HCT116 (cell line): ENCODE results near the gene INPP5F. TPM values are rescaled to one million over a fixed set of nuclear protein-coding genes. Genes with fewer than 3 reads are reported as not detected.

Source experiments
- ATAC-seq: fragments of 200-7000 bp; cut with Tn5 transposase; 2 replicates; pipeline ENCODE4 v1.9.1; 2020; ENCODE audit warnings: mild to moderate bottlenecking, moderate library complexity
- BruUV-seq: library from RNA; stranded (reverse); fragments of 400-500 nt; replicated peaks from 2 replicates; lab custom pipeline; 2021; lab: Mats Ljungman, UMichigan
- CTCF ChIA-PET: fragments of 300-600 bp; sonication (Branson Sonifier 250); formaldehyde crosslinking; loops from one replicate; lab custom pipeline; 2021; ENCODE audit warnings: antibody characterized with exemption; lab: Charles Lee
- POLR2A ChIA-PET: fragments of 300-600, 350-600 bp; sonication (Branson Sonifier 250); formaldehyde crosslinking; loops from one replicate; lab custom pipeline; 2021; ENCODE audit warnings: antibody characterized with exemption; lab: Charles Lee
- RAD21 ChIA-PET, 2 experiments: fragments of 300-600 bp; sonication (Branson Sonifier 250); formaldehyde crosslinking; loops; one replicate each; lab custom pipeline; 2023; ENCODE audit warnings: low total read pairs in 2 of 2; ENCODE audit not compliant: uncharacterized antibody in 2 of 2, unreplicated experiment in 2 of 2, low non-redundant PET in 1 of 2; lab: Charles Lee
- DNase-seq: peaks from one replicate; pipeline ENCODE4 v3.0.0-alpha.2; 2010; ENCODE audit warnings: low read depth, low spot score
- H2AFZ ChIP-seq: fragments of 200-600 bp; shearing (Covaris generic), sonication (generic); 2 replicates; pipeline ENCODE4 v1.6.1; 2017; ENCODE audit warnings: low read depth, mixed run types, mixed read lengths, antibody characterized with exemption, low read length; ENCODE audit not compliant: poor library complexity, severe bottlenecking
- H3K27ac ChIP-seq: 2 replicates; pipeline ENCODE4 v1.5.1; 2012; ENCODE audit warnings: low read depth, low read length
- H3K27me3 ChIP-seq: fragments of 200-600 bp; sonication (generic); 2 replicates; pipeline ENCODE4 v1.6.1; 2016; ENCODE audit warnings: mixed run types, low read length, mixed read lengths; ENCODE audit not compliant: insufficient read depth
- H3K36me3 ChIP-seq, 2 experiments: fragments of 200-500 bp in 1 of 2; fragments of 200-600 bp in 1 of 2; sonication (Bioruptor generic) in 1 of 2; sonication (generic) in 1 of 2; 2 replicates each; pipeline versions ENCODE4 v1.5.1 to v1.6.1; 2014 to 2016; ENCODE audit warnings: low read length in 2 of 2, inconsistent platforms in 1 of 2, mixed read lengths in 1 of 2, mixed run types in 1 of 2; ENCODE audit not compliant: insufficient read depth in 2 of 2, control insufficient read depth in 1 of 2
- H3K4me1 ChIP-seq, 2 experiments: fragments of 200-600 bp in 1 of 2; sonication (generic) in 1 of 2; 2 replicates each; pipeline versions ENCODE4 v1.5.1 to v1.6.1; 2012 to 2017; ENCODE audit warnings: low read length in 2 of 2, inconsistent platforms in 1 of 2, mild to moderate bottlenecking in 1 of 2, mixed read lengths in 1 of 2, mixed run types in 1 of 2, moderate library complexity in 1 of 2; ENCODE audit not compliant: insufficient read depth in 2 of 2, control insufficient read depth in 1 of 2
- H3K4me2 ChIP-seq: fragments of 200-600 bp; sonication (generic); 2 replicates; pipeline ENCODE4 v1.6.1; 2017; ENCODE audit warnings: mixed run types, low read length, mixed read lengths
- H3K4me3 ChIP-seq, 2 experiments: fragments of 200-600 bp in 1 of 2; sonication (generic) in 1 of 2; replicated peaks in 1 of 2; 2 replicates each; pipeline ENCODE4 v1.5.1; 2011 to 2016; ENCODE audit warnings: low read length in 2 of 2, control low read depth in 1 of 2, low read depth in 1 of 2, mild to moderate bottlenecking in 1 of 2, mixed read lengths in 1 of 2, mixed run types in 1 of 2
- H3K79me2 ChIP-seq: fragments of 200-600 bp; sonication (generic); 2 replicates; pipeline ENCODE4 v1.6.1; 2017; ENCODE audit warnings: mild to moderate bottlenecking, mixed run types, low read length, moderate library complexity, mixed read lengths; ENCODE audit not compliant: insufficient read depth
- H3K9ac ChIP-seq: fragments of 200-600 bp; sonication (generic); 2 replicates; pipeline ENCODE4 v1.6.1; 2016; ENCODE audit warnings: low read length, mixed read lengths
- H3K9me2 ChIP-seq: fragments of 200-600 bp; sonication (generic), shearing (Covaris generic); 2 replicates; pipeline ENCODE4 v1.6.1; 2017; ENCODE audit warnings: mixed run types, mild to moderate bottlenecking, moderate library complexity; ENCODE audit not compliant: insufficient read depth
- H3K9me3 ChIP-seq, 2 experiments: fragments of 200-500 bp in 1 of 2; fragments of 200-600 bp in 1 of 2; sonication (Bioruptor generic) in 1 of 2; sonication (generic) in 1 of 2; 2 replicates each; pipeline ENCODE4 v1.6.1; 2014 to 2017; ENCODE audit warnings: low read length in 2 of 2, mixed read lengths in 2 of 2, inconsistent platforms in 1 of 2, low read depth in 1 of 2, mild to moderate bottlenecking in 1 of 2, mixed run types in 1 of 2, moderate library complexity in 1 of 2; ENCODE audit not compliant: control insufficient read depth in 1 of 2, insufficient read depth in 1 of 2
- H4K20me1 ChIP-seq: fragments of 200-600 bp; sonication (generic), shearing (Covaris generic); 2 replicates; pipeline ENCODE4 v1.6.1; 2017; ENCODE audit warnings: mixed run types, mild to moderate bottlenecking, moderate library complexity; ENCODE audit not compliant: insufficient read depth
- CBX3 ChIP-seq: IDR thresholded peaks from 2 replicates; pipeline ENCODE4 v1.6.1; 2012; ENCODE audit warnings: low read depth
- EGR1 ChIP-seq: IDR thresholded peaks from 2 replicates; pipeline ENCODE4 v1.6.1; 2012; ENCODE audit warnings: low read depth
- EZH2 ChIP-seq: fragments of 200-600 bp; sonication (generic); IDR thresholded peaks from 2 replicates; pipeline ENCODE4 v1.6.1; 2017; ENCODE audit warnings: antibody characterized with exemption, mixed run types
- EZH2phosphoT487 ChIP-seq: fragments of 200-600 bp; IDR thresholded peaks from 2 replicates; pipeline ENCODE4 v1.6.1; 2018; ENCODE audit warnings: antibody characterized with exemption, borderline replicate concordance
- FOSL1 ChIP-seq: IDR thresholded peaks from 2 replicates; pipeline ENCODE4 v1.6.1; 2012; ENCODE audit warnings: low read depth
- JUND ChIP-seq: IDR thresholded peaks from 2 replicates; pipeline ENCODE4 v1.6.1; 2012
- MAX ChIP-seq: IDR thresholded peaks from 2 replicates; pipeline ENCODE4 v1.6.1; 2012
- POLR2A ChIP-seq: IDR thresholded peaks from 2 replicates; pipeline ENCODE4 v1.7.0; 2011; ENCODE audit warnings: borderline replicate concordance; ENCODE audit not compliant: insufficient read depth, insufficient read length; ENCODE audit errors: extremely low read depth
- POLR2AphosphoS5 ChIP-seq: IDR thresholded peaks from 2 replicates; pipeline ENCODE4 v1.6.1; 2011; ENCODE audit warnings: mild to moderate bottlenecking, low read depth, low read length, moderate library complexity
- RAD21 ChIP-seq: IDR thresholded peaks from 2 replicates; pipeline ENCODE4 v1.6.1; 2012; ENCODE audit warnings: low read depth, mild to moderate bottlenecking
- SIN3A ChIP-seq: IDR thresholded peaks from 2 replicates; pipeline ENCODE4 v1.6.1; 2012; ENCODE audit warnings: low read depth
- TCF7L2 ChIP-seq: IDR thresholded peaks from 2 replicates; pipeline ENCODE4 v1.7.0; 2011; ENCODE audit warnings: borderline replicate concordance, inconsistent platforms; ENCODE audit not compliant: insufficient read depth, insufficient read length; ENCODE audit errors: extremely low read depth
- YY1 ChIP-seq: IDR thresholded peaks from 2 replicates; pipeline ENCODE4 v1.6.1; 2011; ENCODE audit warnings: low read length, low read depth, moderate library complexity, mild to moderate bottlenecking; ENCODE audit not compliant: insufficient replicate concordance; ENCODE audit errors: extremely low read depth
- ZFX ChIP-seq: fragments of 450-650 bp; IDR thresholded peaks from 2 replicates; pipeline ENCODE4 v1.6.1; 2017
- intact Hi-C: fragments of 100-400 bp; cut with micrococcal nuclease; formaldehyde crosslinking; loops from 2 replicates; pipeline ENCODE4 v1.10.0; 2022
- total RNA-seq: library from RNA; stranded (reverse); gene quantifications from one replicate; pipeline ENCODE4 v1.2.1, GENCODE V29; 2021; ENCODE audit not compliant: unreplicated experiment
- TF ChIP-seq, protein P1 (sequence below): IDR thresholded peaks from 2 replicates; pipeline ENCODE4 v1.6.1; 2011; ENCODE audit warnings: mild to moderate bottlenecking, low read length, moderate library complexity; ENCODE audit not compliant: insufficient replicate concordance; ENCODE audit errors: extremely low read depth
- TF ChIP-seq, protein P2 (sequence below), 3 experiments: fragments of 200-600 bp in 1 of 3; sonication (generic) in 1 of 3; IDR thresholded peaks in 2 of 3; conservative IDR thresholded peaks in 1 of 3; 2 replicates each; pipeline ENCODE4 v1.5.1; 2012 to 2017; ENCODE audit warnings: low read depth in 2 of 3, low read length in 2 of 3, antibody characterized with exemption in 1 of 3, borderline replicate concordance in 1 of 3, control low read depth in 1 of 3, mild to moderate bottlenecking in 1 of 3, mixed read lengths in 1 of 3, mixed run types in 1 of 3, moderate library complexity in 1 of 3; ENCODE audit not compliant: insufficient read depth in 1 of 3
- TF ChIP-seq, protein P3 (sequence below): IDR thresholded peaks from 2 replicates; pipeline ENCODE4 v1.6.1; 2012

Gene INPP5F
- total RNA-seq, 1 experiment from 2014 or later: 21.6 TPM

DNA sequence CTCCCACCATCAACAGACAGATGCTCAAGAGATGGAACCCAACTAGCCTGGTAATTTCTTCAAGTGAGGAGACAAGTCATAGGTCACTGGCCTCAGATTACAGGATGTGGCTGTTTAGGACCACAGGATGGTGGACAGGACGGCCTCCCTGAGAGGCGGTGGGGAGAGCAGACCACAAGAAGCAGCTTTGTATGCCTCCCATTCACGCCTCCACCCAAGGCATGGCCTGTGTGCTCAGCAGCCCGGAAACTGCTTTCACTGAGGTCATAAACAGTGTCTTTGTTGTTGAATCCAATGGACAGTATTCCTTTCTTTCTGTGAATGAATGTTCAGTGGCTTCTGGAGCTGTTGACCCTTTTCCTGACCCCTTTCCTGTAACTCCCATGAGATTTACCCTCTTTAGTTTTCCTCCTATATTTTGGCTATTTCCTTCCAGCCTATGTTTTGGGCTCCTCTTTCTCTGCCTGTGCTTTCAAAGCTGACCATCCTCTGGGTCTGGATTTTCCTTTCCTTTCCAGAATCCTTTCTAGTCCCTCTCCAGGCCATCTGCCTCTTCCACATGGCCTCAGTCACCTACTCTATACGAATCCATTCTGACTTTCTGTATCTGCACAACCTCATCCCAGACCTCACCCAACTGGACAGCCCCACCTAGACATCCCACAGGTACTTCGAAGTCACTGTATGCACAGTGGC, 32.4 kb upstream of the INPP5F start:
- Histone ChIP-seq H3K4me2 (no peak overlapping the region), H3K9me2 (no peaks in the 10 kb centered on the region), H3K4me1 (no peaks in the 10 kb centered on the region), H3K4me3 (no peak overlapping the region), H2AFZ (no peak overlapping the region), H3K9ac (no peak overlapping the region), H3K9me3 (peaks cover 0 to 5% of the 10 kb centered on the region in 2 experiments; a peak in 1 of 4 replicates), H3K27me3 (no peaks in the 10 kb centered on the region), H3K79me2 (no peaks in the 10 kb centered on the region), H3K36me3 (no peaks in the 10 kb centered on the region), H3K27ac (no peak overlapping the region), H4K20me1 (no peaks in the 10 kb centered on the region)
- ChIA-PET POLR2A (no interaction called here), RAD21 (no interaction called here), CTCF (no interaction called here)
- intact Hi-C loops: no loop called here
- TF ChIP-seq, protein P1, sequence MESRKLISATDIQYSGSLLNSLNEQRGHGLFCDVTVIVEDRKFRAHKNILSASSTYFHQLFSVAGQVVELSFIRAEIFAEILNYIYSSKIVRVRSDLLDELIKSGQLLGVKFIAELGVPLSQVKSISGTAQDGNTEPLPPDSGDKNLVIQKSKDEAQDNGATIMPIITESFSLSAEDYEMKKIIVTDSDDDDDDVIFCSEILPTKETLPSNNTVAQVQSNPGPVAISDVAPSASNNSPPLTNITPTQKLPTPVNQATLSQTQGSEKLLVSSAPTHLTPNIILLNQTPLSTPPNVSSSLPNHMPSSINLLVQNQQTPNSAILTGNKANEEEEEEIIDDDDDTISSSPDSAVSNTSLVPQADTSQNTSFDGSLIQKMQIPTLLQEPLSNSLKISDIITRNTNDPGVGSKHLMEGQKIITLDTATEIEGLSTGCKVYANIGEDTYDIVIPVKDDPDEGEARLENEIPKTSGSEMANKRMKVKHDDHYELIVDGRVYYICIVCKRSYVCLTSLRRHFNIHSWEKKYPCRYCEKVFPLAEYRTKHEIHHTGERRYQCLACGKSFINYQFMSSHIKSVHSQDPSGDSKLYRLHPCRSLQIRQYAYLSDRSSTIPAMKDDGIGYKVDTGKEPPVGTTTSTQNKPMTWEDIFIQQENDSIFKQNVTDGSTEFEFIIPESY: no peak
- TF ChIP-seq ZFX (no peak), JUND (no peak), EZH2 (no peak), RAD21 (no peak), TCF7L2 (no peak), POLR2A (no peak), POLR2AphosphoS5 (no peak), FOSL1 (no peak), MAX (no peak), SIN3A (no peak), YY1 (no peak), EGR1 (no peak), CBX3 (no peak), EZH2phosphoT487 (no peak)
- TF ChIP-seq, protein P2, sequence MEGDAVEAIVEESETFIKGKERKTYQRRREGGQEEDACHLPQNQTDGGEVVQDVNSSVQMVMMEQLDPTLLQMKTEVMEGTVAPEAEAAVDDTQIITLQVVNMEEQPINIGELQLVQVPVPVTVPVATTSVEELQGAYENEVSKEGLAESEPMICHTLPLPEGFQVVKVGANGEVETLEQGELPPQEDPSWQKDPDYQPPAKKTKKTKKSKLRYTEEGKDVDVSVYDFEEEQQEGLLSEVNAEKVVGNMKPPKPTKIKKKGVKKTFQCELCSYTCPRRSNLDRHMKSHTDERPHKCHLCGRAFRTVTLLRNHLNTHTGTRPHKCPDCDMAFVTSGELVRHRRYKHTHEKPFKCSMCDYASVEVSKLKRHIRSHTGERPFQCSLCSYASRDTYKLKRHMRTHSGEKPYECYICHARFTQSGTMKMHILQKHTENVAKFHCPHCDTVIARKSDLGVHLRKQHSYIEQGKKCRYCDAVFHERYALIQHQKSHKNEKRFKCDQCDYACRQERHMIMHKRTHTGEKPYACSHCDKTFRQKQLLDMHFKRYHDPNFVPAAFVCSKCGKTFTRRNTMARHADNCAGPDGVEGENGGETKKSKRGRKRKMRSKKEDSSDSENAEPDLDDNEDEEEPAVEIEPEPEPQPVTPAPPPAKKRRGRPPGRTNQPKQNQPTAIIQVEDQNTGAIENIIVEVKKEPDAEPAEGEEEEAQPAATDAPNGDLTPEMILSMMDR (IDR thresholded peaks at IDR 0.05 in 2 of 3, conservative IDR thresholded peaks at IDR 0.05 in 1 of 3; ENCODE audit: borderline replicate concordance in 1 of 3, insufficient read depth in 1 of 3, low read depth in 2 of 3, low read length in 2 of 3): no peak
- TF ChIP-seq, protein P3, sequence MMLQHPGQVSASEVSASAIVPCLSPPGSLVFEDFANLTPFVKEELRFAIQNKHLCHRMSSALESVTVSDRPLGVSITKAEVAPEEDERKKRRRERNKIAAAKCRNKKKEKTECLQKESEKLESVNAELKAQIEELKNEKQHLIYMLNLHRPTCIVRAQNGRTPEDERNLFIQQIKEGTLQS: no peak
- DNase-seq: no peak
- no TSS peak for BruUV-seq
- ATAC-seq: no peak
